Endothelial cell (in vitro differentiated cells): Measurements from ENCODE around the gene PLEKHA4. TPM values are rescaled to one million over a fixed set of nuclear protein-coding genes. Genes with fewer than 3 reads are reported as not detected.
"Not testable (repeated sequence)": the region's sequence is repeated elsewhere in the genome, so short reads cannot be mapped to it uniquely, and the experiment has no call there.

Experiments
- DNase-seq: peaks from one replicate; pipeline ENCODE4 v3.0.0; 2021; ENCODE audit warnings: low spot score
- H3K27ac Mint-ChIP-seq: one replicate; pipeline ENCODE4 v1.8.0; 2021; ENCODE audit warnings: mixed read lengths, inconsistent platforms; ENCODE audit not compliant: unreplicated experiment
- H3K27me3 Mint-ChIP-seq: one replicate; pipeline ENCODE4 v1.8.0; 2021; ENCODE audit warnings: mild to moderate bottlenecking, moderate library complexity, mixed read lengths, inconsistent platforms; ENCODE audit not compliant: unreplicated experiment
- H3K36me3 Mint-ChIP-seq: one replicate; pipeline ENCODE4 v1.8.0; 2021; ENCODE audit warnings: mild to moderate bottlenecking, low read depth, mixed read lengths, inconsistent platforms; ENCODE audit not compliant: unreplicated experiment
- H3K4me1 Mint-ChIP-seq: one replicate; pipeline ENCODE4 v1.8.0; 2021; ENCODE audit warnings: mild to moderate bottlenecking, mixed read lengths, inconsistent platforms; ENCODE audit not compliant: unreplicated experiment
- H3K4me3 Mint-ChIP-seq: one replicate; pipeline ENCODE4 v1.8.0; 2021; ENCODE audit warnings: mild to moderate bottlenecking, mixed read lengths, inconsistent platforms; ENCODE audit not compliant: unreplicated experiment
- H3K9me3 Mint-ChIP-seq: one replicate; pipeline ENCODE4 v1.8.0; 2021; ENCODE audit warnings: mixed read lengths, inconsistent platforms; ENCODE audit not compliant: unreplicated experiment
- CTCF ChIP-seq: fragments of 200-600 bp; sonication (generic); IDR thresholded peaks from one replicate; pipeline ENCODE4 v1.5.0; 2021; ENCODE audit warnings: antibody characterized with exemption; ENCODE audit not compliant: unreplicated experiment
- total RNA-seq: library from RNA; stranded (reverse); fragmentation: NEBNext Ultra II Directional; extraction: Animal tissue kit (Norgen Biotek cat#: 25700); gene quantifications from one replicate; pipeline ENCODE4 v1.2.1, GENCODE V29; 2021; ENCODE audit not compliant: unreplicated experiment

Gene PLEKHA4
- total RNA-seq, 1 donor from 2014 or later, result 14.1 TPM

- TF ChIP-seq CTCF, result no peak
- H3K4me1 Mint-ChIP-seq, result peaks cover 2% of the 10 kb centered on the region
- no peak overlapping the region for H3K27ac Mint-ChIP-seq
- H3K36me3 Mint-ChIP-seq, result peaks cover 3% of the 10 kb centered on the region
- no peaks in the 10 kb centered on the region for H3K9me3 Mint-ChIP-seq
- DNase-seq, result no peak
- H3K4me3 Mint-ChIP-seq, result no peak overlapping the region
- H3K27me3 Mint-ChIP-seq, result peaks cover 6% of the 10 kb centered on the region
These were observed 71.9 kb downstream of the PLEKHA4 start for GRCh38 chr19:48796298-48797083.

GRCh38 chr19:48795685-48796070, 72.7 kb downstream of the PLEKHA4 start:
- Mint-ChIP-seq H3K36me3 (peaks cover 3% of the 10 kb centered on the region), H3K27me3 (peaks cover 4% of the 10 kb centered on the region), H3K4me3 (peak overlapping the region; percentile 94), H3K4me1 (peaks cover 2% of the 10 kb centered on the region), H3K27ac (peak overlapping the region; percentile 93), H3K9me3 (no peaks in the 10 kb centered on the region)
- TF ChIP-seq CTCF, result no peak
- DNase-seq, result no peak

- DNase-seq, result peak; percentile 87
- H3K27ac Mint-ChIP-seq, result peak overlapping the region; percentile 93
- H3K4me1 Mint-ChIP-seq, result peaks cover 2% of the 10 kb centered on the region
These were observed 73.2 kb downstream of the PLEKHA4 start for GRCh38 chr19:48795055-48795684.

GRCh38 chr19:48794291-48794690, 74.1 kb downstream of the PLEKHA4 start:
- peaks cover 4% of the 10 kb centered on the region for H3K27me3 Mint-ChIP-seq
- H3K27ac Mint-ChIP-seq, result peak overlapping the region; percentile 74
- no peaks in the 10 kb centered on the region for H3K9me3 Mint-ChIP-seq
- peak overlapping the region; percentile 94 for H3K4me3 Mint-ChIP-seq
- peaks cover 3% of the 10 kb centered on the region for H3K36me3 Mint-ChIP-seq
- H3K4me1 Mint-ChIP-seq, result peaks cover 2% of the 10 kb centered on the region
- DNase-seq, result no peak
- TF ChIP-seq CTCF, result no peak

More at GRCh38 chr19:48795055-48795684, 73.2 kb downstream of the PLEKHA4 start:
- Mint-ChIP-seq H3K36me3 (peaks cover 3% of the 10 kb centered on the region), H3K27me3 (peaks cover 4% of the 10 kb centered on the region), H3K4me3 (peak overlapping the region; percentile 94), H3K9me3 (no peaks in the 10 kb centered on the region)
- TF ChIP-seq CTCF, result peak; percentile 93

GRCh38 chr19:48793271-48793670, 75.1 kb downstream of the PLEKHA4 start:
- no peaks in the 10 kb centered on the region for H3K9me3 Mint-ChIP-seq
- H3K4me1 Mint-ChIP-seq, result peaks cover 1% of the 10 kb centered on the region
- H3K36me3 Mint-ChIP-seq, result peaks cover 3% of the 10 kb centered on the region
- H3K4me3 Mint-ChIP-seq, result no peak overlapping the region
- TF ChIP-seq CTCF, result no peak
- no peak overlapping the region for H3K27ac Mint-ChIP-seq
- no peak for DNase-seq
- H3K27me3 Mint-ChIP-seq, result peaks cover 1% of the 10 kb centered on the region

GRCh38 chr19:48787331-48787730, 81.1 kb downstream of the PLEKHA4 start:
- H3K27me3 Mint-ChIP-seq, H3K9me3 Mint-ChIP-seq, H3K27ac Mint-ChIP-seq, H3K4me1 Mint-ChIP-seq, H3K4me3 Mint-ChIP-seq, H3K36me3 Mint-ChIP-seq, DNase-seq: not testable (repeated sequence)
